ENCODE results near the gene SNX19.
A peak's percentile ranks its signal among the peaks of the same experiment; 100 is the strongest.

The SNX19 gene

DNA sequence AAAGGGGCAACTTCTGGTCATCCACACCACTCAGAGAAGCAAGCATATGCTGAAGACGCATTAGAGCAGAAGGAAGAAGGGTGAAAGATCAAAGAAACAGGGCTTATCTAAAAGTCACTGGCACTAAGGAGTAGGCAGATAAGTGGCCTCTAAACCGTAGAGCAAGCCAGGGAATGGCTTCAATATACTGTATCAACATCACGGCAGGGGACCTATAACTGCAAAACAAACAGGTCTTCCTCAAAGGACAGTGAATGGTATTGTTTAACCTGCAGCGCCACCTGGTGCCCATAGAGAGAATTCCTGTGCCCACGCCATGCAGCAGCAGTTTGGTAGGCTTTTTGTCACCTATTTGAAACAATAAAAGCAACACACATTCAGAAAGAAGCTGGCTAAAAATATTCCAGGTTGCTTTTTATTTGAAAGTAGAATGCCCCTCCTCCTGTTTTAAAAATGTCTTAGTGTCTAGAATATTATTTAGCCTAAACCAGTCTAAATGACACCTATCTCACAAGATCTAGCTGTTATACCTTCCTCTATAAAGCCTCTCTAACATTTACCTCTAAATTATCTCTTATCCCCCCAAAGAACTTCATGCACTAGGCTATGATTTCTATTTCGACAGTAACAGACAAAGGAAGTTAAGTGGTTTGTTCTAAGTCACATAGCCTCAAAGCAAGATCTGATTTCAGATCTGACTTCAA is 21.8 kb downstream of the SNX19 start:
- H3K4me3 ChIP-seq (ENCODE audit: low read length): no peak overlapping the region

DNA sequence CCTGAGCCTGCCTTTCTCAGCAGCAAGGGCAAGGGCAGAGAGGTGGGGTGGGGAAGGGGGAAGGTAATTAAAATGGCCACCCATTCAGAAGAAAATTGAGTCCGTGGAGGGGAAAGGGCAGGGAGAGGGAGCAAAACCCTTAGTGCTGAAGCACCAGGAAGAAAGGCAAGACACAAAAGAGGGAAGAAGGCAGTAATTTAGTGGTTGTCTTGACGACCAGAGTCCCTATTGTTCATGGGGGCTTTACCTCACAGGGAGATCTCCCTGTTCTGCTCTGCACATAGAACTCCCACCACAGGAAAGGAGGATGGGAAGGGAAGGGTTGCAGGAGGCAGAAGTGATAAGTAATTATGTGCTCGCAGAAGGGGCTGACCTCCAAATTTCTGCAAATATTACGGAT is 23.4 kb downstream of the SNX19 start:
- H3K4me3 ChIP-seq (ENCODE audit: low read length): no peak overlapping the region
- TF ChIP-seq, protein P1, sequence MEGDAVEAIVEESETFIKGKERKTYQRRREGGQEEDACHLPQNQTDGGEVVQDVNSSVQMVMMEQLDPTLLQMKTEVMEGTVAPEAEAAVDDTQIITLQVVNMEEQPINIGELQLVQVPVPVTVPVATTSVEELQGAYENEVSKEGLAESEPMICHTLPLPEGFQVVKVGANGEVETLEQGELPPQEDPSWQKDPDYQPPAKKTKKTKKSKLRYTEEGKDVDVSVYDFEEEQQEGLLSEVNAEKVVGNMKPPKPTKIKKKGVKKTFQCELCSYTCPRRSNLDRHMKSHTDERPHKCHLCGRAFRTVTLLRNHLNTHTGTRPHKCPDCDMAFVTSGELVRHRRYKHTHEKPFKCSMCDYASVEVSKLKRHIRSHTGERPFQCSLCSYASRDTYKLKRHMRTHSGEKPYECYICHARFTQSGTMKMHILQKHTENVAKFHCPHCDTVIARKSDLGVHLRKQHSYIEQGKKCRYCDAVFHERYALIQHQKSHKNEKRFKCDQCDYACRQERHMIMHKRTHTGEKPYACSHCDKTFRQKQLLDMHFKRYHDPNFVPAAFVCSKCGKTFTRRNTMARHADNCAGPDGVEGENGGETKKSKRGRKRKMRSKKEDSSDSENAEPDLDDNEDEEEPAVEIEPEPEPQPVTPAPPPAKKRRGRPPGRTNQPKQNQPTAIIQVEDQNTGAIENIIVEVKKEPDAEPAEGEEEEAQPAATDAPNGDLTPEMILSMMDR (conservative IDR thresholded peaks at IDR 0.05; ENCODE audit: low read depth, low read length): no peak
- no peak for DNase-seq (ENCODE audit: low read depth)

More for the DNA sequence above, 21.8 kb downstream of the SNX19 start:
- DNase-seq (ENCODE audit: low read depth): no peak
- TF ChIP-seq, protein P1 (conservative IDR thresholded peaks at IDR 0.05; ENCODE audit: low read depth, low read length): peak; percentile 87

DNA sequence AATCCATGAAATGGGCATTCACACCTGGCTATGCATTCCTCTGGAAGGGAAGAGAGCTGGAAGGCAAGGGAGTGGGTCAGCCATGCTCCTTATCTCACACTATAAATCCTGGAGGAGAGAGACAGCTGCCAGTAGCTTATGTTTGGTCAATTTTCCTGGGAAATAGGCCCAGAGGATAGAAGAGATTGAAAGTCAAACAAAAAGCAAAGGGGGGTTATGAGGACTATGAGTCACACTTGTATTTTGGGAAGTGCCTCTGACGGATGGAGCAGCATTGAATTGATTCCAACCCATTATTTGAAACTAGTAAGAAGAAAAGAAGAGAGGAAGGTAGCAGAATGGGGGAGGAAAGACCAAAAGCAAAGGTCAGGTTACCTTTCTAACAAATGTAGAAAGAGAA is 25.0 kb downstream of the SNX19 start:
- H3K4me3 ChIP-seq (ENCODE audit: low read length): no peak overlapping the region
- DNase-seq (ENCODE audit: low read depth): no peak
- TF ChIP-seq, protein P1 (conservative IDR thresholded peaks at IDR 0.05; ENCODE audit: low read depth, low read length): no peak

DNA sequence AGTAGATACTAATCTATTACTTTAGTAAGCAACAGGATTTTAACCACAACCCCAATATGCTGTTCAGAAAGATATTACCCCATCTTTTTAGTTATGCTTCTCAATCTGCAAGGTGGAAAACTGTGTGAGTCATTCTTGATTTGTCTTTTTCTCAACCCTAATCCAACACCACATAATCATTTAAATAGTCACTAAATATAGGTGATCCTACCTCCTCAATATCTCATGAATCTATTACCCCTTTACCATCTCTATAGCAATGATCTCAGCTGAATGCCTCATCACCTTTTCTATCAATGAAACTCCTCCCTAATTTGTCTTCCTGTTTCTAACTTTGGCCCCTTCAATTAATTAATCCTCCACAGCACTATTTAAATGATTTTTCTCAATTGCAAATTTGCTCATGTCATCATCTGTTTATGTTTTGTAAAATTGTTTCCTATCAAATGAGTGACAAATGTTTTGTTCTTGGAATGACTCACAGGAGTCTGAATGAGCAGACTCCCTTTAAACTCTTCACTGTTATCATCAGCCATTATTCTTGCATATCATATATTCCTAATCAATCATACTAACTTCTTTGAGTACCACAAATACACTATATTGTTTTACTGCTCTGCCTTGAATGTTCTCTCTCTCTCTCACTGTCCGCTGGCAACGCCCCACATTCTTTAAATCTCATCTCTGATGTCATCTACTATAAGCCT is 26.1 kb downstream of the SNX19 start:
- TF ChIP-seq, protein P1 (conservative IDR thresholded peaks at IDR 0.05; ENCODE audit: low read depth, low read length): no peak
- DNase-seq (ENCODE audit: low read depth): no peak
- no peak overlapping the region for H3K4me3 ChIP-seq (ENCODE audit: low read length)

DNA sequence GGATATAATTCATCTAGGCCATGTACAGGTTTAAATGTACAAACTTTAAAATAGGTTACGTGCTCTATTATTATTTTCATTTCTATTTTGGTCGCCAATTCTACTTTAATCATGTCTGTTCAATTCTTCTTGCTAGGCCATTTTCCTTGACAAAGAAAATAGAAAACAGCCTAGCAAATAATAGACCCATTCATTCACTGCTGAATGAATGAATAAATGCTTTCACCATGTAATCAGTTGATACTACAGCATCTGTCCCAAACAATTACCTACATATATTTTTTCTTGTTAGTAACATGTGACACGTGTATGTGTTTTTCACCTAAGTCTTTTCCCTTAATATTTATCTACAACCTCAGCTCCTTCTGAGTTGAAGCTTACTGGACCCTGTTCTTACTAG is 27.5 kb downstream of the SNX19 start:
- TF ChIP-seq, protein P1 (conservative IDR thresholded peaks at IDR 0.05; ENCODE audit: low read depth, low read length): no peak
- no peak for DNase-seq (ENCODE audit: low read depth)
- H3K4me3 ChIP-seq (ENCODE audit: low read length): no peak overlapping the region

DNA sequence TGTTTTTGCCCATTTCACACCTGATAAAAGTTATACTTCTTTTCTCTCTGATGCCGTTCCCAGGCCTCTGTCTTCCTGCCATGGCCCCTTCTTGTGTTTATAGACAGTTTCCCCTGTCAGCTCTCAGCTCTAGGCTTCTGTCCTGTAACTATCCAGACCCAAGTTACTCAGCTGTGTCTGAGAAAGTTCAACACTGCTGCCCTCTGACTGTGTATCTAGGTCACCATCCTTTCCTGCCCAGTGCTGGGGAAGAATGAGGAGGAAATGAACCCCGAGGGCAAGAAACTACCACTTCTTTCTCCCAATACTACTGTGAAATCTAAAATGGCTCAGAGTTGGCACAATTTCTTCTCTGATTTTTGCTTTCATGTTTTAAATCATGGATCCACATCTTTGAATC is 29.6 kb downstream of the SNX19 start:
- H3K4me3 ChIP-seq (ENCODE audit: low read length): no peak overlapping the region
- DNase-seq (ENCODE audit: low read depth): no peak
- TF ChIP-seq, protein P1 (conservative IDR thresholded peaks at IDR 0.05; ENCODE audit: low read depth, low read length): no peak

DNA sequence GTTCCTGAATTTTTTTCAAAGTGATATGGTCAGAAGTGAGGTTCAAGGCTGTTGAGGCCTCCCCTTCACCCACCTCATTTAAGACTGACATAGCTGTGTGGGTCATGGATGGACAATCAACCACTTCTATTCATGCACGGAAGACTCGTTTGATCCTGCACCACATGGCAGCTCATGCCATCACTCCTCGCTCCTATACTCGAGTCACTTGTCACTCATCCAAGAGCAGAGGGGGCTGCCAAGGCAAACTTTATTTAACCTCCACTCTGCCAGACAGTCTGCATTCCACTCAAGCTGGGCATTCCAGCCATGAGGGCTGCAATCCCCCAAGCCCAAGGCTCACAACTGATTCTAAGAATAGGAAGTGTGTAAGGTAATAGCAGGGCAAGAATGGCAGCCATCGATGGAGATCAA is 34.1 kb downstream of the SNX19 start:
- no peak overlapping the region for H3K4me3 ChIP-seq (ENCODE audit: low read length)
- peak; percentile 69 for DNase-seq (ENCODE audit: low read depth)
- TF ChIP-seq, protein P1 (conservative IDR thresholded peaks at IDR 0.05; ENCODE audit: low read depth, low read length): no peak
